Prostate gland (tissue), 2 donors: ENCODE measurements around the gene NAALADL2.

ENCODE experiments used
- CTCF ChIP-seq, 4 experiments: fragments of 200-600 bp in 2 of 4; fragments of 450-650 bp in 2 of 4; sonication (generic) in 2 of 4; IDR thresholded peaks; 1 replicate in 3 of 4; 2 replicates in 1 of 4; pipeline ENCODE4 v1.5.1; 2016 to 2019; ENCODE audit warnings: antibody characterized with exemption in 4 of 4, mild to moderate bottlenecking in 2 of 4, moderate library complexity in 2 of 4
- POLR2A ChIP-seq: fragments of 450-650 bp; IDR thresholded peaks from one replicate; pipeline ENCODE4 v1.6.1; 2016; ENCODE audit warnings: antibody characterized with exemption, mild to moderate bottlenecking
- POLR2AphosphoS5 ChIP-seq: sonication (generic); formaldehyde crosslinking; IDR thresholded peaks from one replicate; pipeline ENCODE4 v1.6.1; 2017; ENCODE audit warnings: antibody characterized with exemption

DNA sequence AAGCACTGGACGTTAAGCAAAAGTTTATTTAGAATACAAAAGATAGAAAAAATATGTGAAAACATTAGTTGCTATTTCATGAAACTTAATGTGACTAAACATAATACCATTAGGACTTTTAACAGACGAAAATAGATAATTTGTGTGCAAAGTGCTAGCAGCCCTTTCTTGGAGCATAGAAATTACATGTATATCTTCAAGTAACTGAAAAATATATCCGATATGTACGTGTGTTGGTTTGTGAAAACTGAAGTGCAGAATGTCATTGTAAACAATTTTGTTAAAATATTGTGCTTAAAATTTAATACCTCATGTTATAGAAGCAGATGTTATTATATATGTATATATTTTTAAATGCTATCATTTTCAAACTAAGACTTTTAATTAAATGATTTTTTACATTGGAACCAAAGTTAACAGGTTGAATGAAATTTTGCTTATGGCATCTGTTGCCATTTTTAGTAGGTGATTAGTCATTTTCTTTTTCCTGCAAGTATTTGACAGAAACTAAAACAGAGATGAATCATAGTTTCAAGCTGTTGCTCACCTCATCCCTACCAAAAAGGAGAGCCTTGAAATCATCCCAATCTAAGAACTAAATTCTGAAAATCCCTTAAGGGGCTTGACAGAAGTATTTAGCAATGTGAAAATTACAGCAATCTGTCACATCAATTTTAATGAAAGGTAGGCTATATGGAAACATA lies 334.8 kb downstream of the NAALADL2 start:
- TF ChIP-seq CTCF (IDR thresholded peaks at IDR 0.05) = no peak
- TF ChIP-seq POLR2A = no peak
- no peak for TF ChIP-seq POLR2AphosphoS5
